IMR-90 (cell line): ENCODE data around the gene ROS1. TPM values are rescaled to one million over a fixed set of nuclear protein-coding genes. Genes with fewer than 3 reads are reported as not detected.

Experiments used
- ATAC-seq: fragments of 200-7000 bp; cut with Tn5 transposase; 2 replicates; pipeline ENCODE4 v1.9.1; 2020; ENCODE audit warnings: low read depth, mild to moderate bottlenecking, moderate library complexity
- BruUV-seq: library from RNA; stranded (reverse); fragments of 400-500 nt; replicated peaks from 2 replicates; lab custom pipeline; 2021; lab: Mats Ljungman, UMichigan
- CTCF ChIA-PET: fragments of 300-600 bp; formaldehyde crosslinking; extraction: SDS; loops from one replicate; lab custom pipeline; 2021; ENCODE audit warnings: antibody characterized with exemption; lab: Yijun Ruan, JAX
- POLR2A ChIA-PET: fragments of 300-600 bp; sonication (Branson Sonifier 250); formaldehyde crosslinking; loops from one replicate; lab custom pipeline; 2022; ENCODE audit warnings: antibody characterized with exemption; ENCODE audit not compliant: unreplicated experiment; lab: Charles Lee
- DNase-seq: peaks from one replicate; pipeline ENCODE4 v3.0.0; 2013
- H2AFZ ChIP-seq: replicated peaks from 2 replicates; pipeline ENCODE3; 2013; ENCODE audit warnings: low read length, mild to moderate bottlenecking; ENCODE audit not compliant: poor library complexity
- H2AK5ac ChIP-seq: 2 replicates; pipeline ENCODE4 v1.6.1; 2013; ENCODE audit warnings: low read depth, low read length, inconsistent platforms
- H2AK9ac ChIP-seq: replicated peaks from 2 replicates; pipeline ENCODE3; 2013; ENCODE audit warnings: mild to moderate bottlenecking, low read depth, low read length, moderate library complexity; ENCODE audit not compliant: poor library complexity
- H2BK120ac ChIP-seq: 2 replicates; pipeline ENCODE4 v1.6.1; 2013; ENCODE audit warnings: low read depth, low read length, inconsistent platforms
- H2BK15ac ChIP-seq: 3 replicates; pipeline ENCODE4 v1.6.1; 2013; ENCODE audit warnings: low read depth, low read length, inconsistent platforms
- H2BK20ac ChIP-seq: 2 replicates; pipeline ENCODE4 v1.6.1; 2013; ENCODE audit warnings: low read depth, mild to moderate bottlenecking, inconsistent platforms, low read length, moderate library complexity
- H2BK5ac ChIP-seq: 2 replicates; pipeline ENCODE4 v1.6.1; 2013; ENCODE audit warnings: mild to moderate bottlenecking, low read depth, low read length, inconsistent platforms; ENCODE audit not compliant: poor library complexity, severe bottlenecking
- H3K14ac ChIP-seq: replicated peaks from 2 replicates; pipeline ENCODE4 v1.6.1; 2013; ENCODE audit warnings: low read depth, low read length, inconsistent platforms
- H3K18ac ChIP-seq: 2 replicates; pipeline ENCODE4 v1.6.1; 2013; ENCODE audit warnings: low read depth, low read length, control low read depth
- H3K23ac ChIP-seq: 2 replicates; pipeline ENCODE4 v1.6.1; 2013; ENCODE audit warnings: low read depth, low read length, inconsistent platforms
- H3K27ac ChIP-seq: 2 replicates; pipeline ENCODE4 v1.5.1; 2013; ENCODE audit warnings: mild to moderate bottlenecking, control low read depth, low read length; ENCODE audit not compliant: insufficient read depth
- H3K27me3 ChIP-seq: 2 replicates; pipeline ENCODE4 v1.6.1; 2013; ENCODE audit warnings: low read length; ENCODE audit not compliant: control insufficient read depth, insufficient read depth
- H3K36me3 ChIP-seq: 2 replicates; pipeline ENCODE4 v1.6.1; 2013; ENCODE audit warnings: low read length, mixed read lengths; ENCODE audit not compliant: control insufficient read depth, insufficient read depth
- H3K4ac ChIP-seq: 2 replicates; pipeline ENCODE4 v1.6.1; 2013; ENCODE audit warnings: low read depth, low read length, inconsistent platforms
- H3K4me1 ChIP-seq: 2 replicates; pipeline ENCODE4 v1.6.1; 2013; ENCODE audit warnings: low read length, mixed read lengths; ENCODE audit not compliant: control insufficient read depth, insufficient read depth
- H3K4me2 ChIP-seq: 2 replicates; pipeline ENCODE4 v1.6.1; 2013; ENCODE audit warnings: low read depth, mild to moderate bottlenecking, control low read depth, low read length, moderate library complexity
- H3K4me3 ChIP-seq: 2 replicates; pipeline ENCODE4 v1.5.1; 2013; ENCODE audit warnings: low read depth, mild to moderate bottlenecking, control low read depth, low read length, moderate library complexity; ENCODE audit not compliant: insufficient read depth
- H3K56ac ChIP-seq: 2 replicates; pipeline ENCODE4 v1.6.1; 2013; ENCODE audit warnings: low read length, inconsistent platforms; ENCODE audit not compliant: insufficient read depth; ENCODE audit errors: extremely low read depth
- H3K79me1 ChIP-seq, 2 experiments: 2 replicates each; pipeline ENCODE4 v1.6.1; 2013; ENCODE audit warnings: low read length in 2 of 2, inconsistent platforms in 1 of 2, low read depth in 1 of 2
- H3K9ac ChIP-seq: 2 replicates; pipeline ENCODE4 v1.6.1; 2013; ENCODE audit warnings: low read depth, low read length, control low read depth
- H3K9me1 ChIP-seq: 2 replicates; pipeline ENCODE4 v1.6.1; 2013; ENCODE audit warnings: low read length, inconsistent platforms; ENCODE audit not compliant: insufficient read depth
- H3K9me3 ChIP-seq: 2 replicates; pipeline ENCODE4 v1.6.1; 2013; ENCODE audit warnings: low read length; ENCODE audit not compliant: control insufficient read depth, insufficient read depth
- H4K20me1 ChIP-seq: 2 replicates; pipeline ENCODE4 v1.6.1; 2013; ENCODE audit warnings: low read length, inconsistent platforms; ENCODE audit not compliant: insufficient read depth
- H4K5ac ChIP-seq: 2 replicates; pipeline ENCODE4 v1.6.1; 2013; ENCODE audit warnings: mild to moderate bottlenecking, low read depth, low read length, control low read depth
- H4K8ac ChIP-seq, 2 experiments: 2 replicates each; pipeline ENCODE4 v1.6.1; 2013; ENCODE audit warnings: low read depth in 2 of 2, low read length in 2 of 2, control low read depth in 1 of 2, inconsistent platforms in 1 of 2
- H4K91ac ChIP-seq: 2 replicates; pipeline ENCODE4 v1.6.1; 2013; ENCODE audit warnings: low read depth, low read length, inconsistent platforms; ENCODE audit not compliant: insufficient read depth
- BHLHE40 ChIP-seq: fragments of 150-350 bp; IDR thresholded peaks from 2 replicates; pipeline ENCODE4 v1.6.1; 2016; ENCODE audit warnings: mild to moderate bottlenecking, low read depth, low read length
- CEBPB ChIP-seq: IDR thresholded peaks from 2 replicates; pipeline ENCODE4 v1.6.1; 2012; ENCODE audit warnings: low read depth, low read length, improper control_type of control experiment
- CHD1 ChIP-seq: IDR thresholded peaks from 2 replicates; pipeline ENCODE4 v1.6.1; 2012; ENCODE audit warnings: low read depth, low read length, improper control_type of control experiment
- CTCF ChIP-seq: conservative IDR thresholded peaks from 2 replicates; pipeline ENCODE4 v1.5.1; 2012; ENCODE audit warnings: mild to moderate bottlenecking, low read depth, low read length, improper control_type of control experiment
- MXI1 ChIP-seq: IDR thresholded peaks from 2 replicates; pipeline ENCODE4 v1.6.1; 2012; ENCODE audit warnings: low read depth, mild to moderate bottlenecking, low read length, moderate library complexity, borderline replicate concordance
- NFE2L2 ChIP-seq: fragments of 150-350 bp; IDR thresholded peaks from 2 replicates; pipeline ENCODE4 v1.6.1; 2016; ENCODE audit warnings: low read depth, mild to moderate bottlenecking, low read length
- POLR2A ChIP-seq: IDR thresholded peaks from 2 replicates; pipeline ENCODE4 v1.6.1; 2012; ENCODE audit warnings: mild to moderate bottlenecking, low read depth, low read length
- RAD21 ChIP-seq: IDR thresholded peaks from 2 replicates; pipeline ENCODE4 v1.6.1; 2012; ENCODE audit warnings: low read length, improper control_type of control experiment
- RFX5 ChIP-seq: IDR thresholded peaks from 2 replicates; pipeline ENCODE4 v1.8.0; 2012; ENCODE audit warnings: low read depth, mild to moderate bottlenecking, low read length, moderate library complexity
- WGBS, 2 experiments: methylation state at CpG; one replicate each; pipeline versions ENCODE4 v1.1.5 to v1.1.7; 2013; ENCODE audit warnings: missing lambda C conversion rate in 2 of 2; ENCODE audit not compliant: insufficient read length in 1 of 2; ENCODE audit errors: extremely low coverage in 2 of 2; 5-methylcytosine and 5-hydroxymethylcytosine counted together
- dilution Hi-C: fragments of 300-500 bp; cut with HindIII; formaldehyde crosslinking; loops from one replicate; pipeline ENCODE4 v1.14.3; 2018; ENCODE audit warnings: low sequenced_read_pairs; ENCODE audit not compliant: unreplicated experiment
- in situ Hi-C: fragments of 300-500 bp; cut with MboI; formaldehyde crosslinking; loops from 3 replicates; pipeline ENCODE4 v1.14.3; 2019; ENCODE audit warnings: low sequenced_read_pairs, inconsistent platforms, mixed read lengths
- intact Hi-C: fragments of 100-400 bp; cut with micrococcal nuclease; formaldehyde crosslinking; loops from 2 replicates; pipeline ENCODE4 v1.10.0; 2022
- polyA plus RNA-seq, 3 experiments: library from polyadenylated mRNA; depleted of rRNA; stranded (reverse); fragments of >200 nt; gene quantifications; 2 replicates each; pipeline ENCODE4 v1.2.3, GENCODE V29; 2012; ENCODE audit warnings: low replicate concordance in 1 of 3
- total RNA-seq: library from RNA; depleted of rRNA; stranded (reverse); fragments of >200 nt; gene quantifications from 2 replicates; pipeline ENCODE4 v1.2.3, GENCODE V29; 2012
- TF ChIP-seq, protein P1 (sequence below): fragments of 150-350 bp; IDR thresholded peaks from 2 replicates; pipeline ENCODE4 v1.6.1; 2017; ENCODE audit warnings: mild to moderate bottlenecking, antibody characterized with exemption, low read length, low read depth

ROS1 gene
- total and polyA plus RNA-seq, 2 of the 4 experiments (the other 2 are of a cell fraction): under 0.01 to 0.03 TPM

DNA sequence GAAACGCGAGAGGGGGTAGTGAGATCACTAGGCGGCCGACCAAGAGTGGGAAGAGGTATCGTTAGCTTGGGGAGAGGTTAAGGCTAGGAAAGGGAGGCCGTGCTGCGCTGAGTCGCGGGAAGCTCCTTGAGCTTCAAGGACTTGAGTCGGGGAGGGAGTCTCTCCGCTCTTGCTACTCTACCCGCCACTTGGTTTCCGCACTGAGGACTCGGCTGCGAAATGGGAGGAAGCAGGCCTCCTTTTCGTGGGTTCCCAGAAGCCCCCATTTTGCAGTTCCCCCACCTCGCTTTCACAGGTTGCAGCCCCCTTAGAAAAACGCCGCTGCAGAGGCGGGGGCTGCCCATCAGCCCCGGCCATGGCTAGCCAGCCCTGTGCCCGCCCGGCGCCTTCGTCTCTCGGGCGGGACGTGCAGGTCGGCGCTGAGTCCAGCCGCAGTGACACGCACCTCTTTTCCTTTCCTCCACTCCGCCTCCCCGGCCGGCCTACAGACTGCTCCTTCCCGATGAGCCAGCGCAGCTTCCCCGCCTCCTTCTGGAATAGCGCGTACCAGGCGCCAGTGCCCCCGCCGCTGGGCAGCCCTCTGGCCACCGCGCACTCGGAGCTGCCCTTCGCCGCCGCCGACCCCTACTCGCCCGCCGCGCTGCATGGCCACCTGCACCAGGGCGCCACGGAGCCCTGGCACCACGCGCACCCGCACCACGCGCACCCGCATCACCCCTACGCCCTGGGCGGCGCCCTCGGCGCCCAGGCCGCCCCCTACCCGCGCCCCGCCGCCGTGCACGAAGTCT is 155.5 kb downstream of the ROS1 start:
- no peak overlapping the region for H3K4ac ChIP-seq
- H2AFZ ChIP-seq: peak overlapping the region; percentile 59
- H3K56ac ChIP-seq: no peak overlapping the region
- POLR2A ChIA-PET: no interaction called here
- H3K4me2 ChIP-seq: no peak overlapping the region; the same call in 1 of the 2 replicates
- ATAC-seq (peak; percentile 48), DNase-seq (no peak)
- no peak overlapping the region for H2BK15ac ChIP-seq
- no peaks in the 10 kb centered on the region for H3K36me3 ChIP-seq
- no peak overlapping the region for H3K14ac ChIP-seq
- no peak overlapping the region for H4K5ac ChIP-seq
- H2BK5ac ChIP-seq: no peak overlapping the region
- no peaks in the 10 kb centered on the region for H3K9me1 ChIP-seq
- H4K91ac ChIP-seq: no peak overlapping the region
- no peaks in the 10 kb centered on the region; the same call in 1 of the 2 replicates for H3K9me3 ChIP-seq
- H3K27ac ChIP-seq: no peak overlapping the region
- intact Hi-C loops: no loop called here
- TF ChIP-seq, protein P1, sequence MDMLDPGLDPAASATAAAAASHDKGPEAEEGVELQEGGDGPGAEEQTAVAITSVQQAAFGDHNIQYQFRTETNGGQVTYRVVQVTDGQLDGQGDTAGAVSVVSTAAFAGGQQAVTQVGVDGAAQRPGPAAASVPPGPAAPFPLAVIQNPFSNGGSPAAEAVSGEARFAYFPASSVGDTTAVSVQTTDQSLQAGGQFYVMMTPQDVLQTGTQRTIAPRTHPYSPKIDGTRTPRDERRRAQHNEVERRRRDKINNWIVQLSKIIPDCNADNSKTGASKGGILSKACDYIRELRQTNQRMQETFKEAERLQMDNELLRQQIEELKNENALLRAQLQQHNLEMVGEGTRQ: no peak
- no peak for TF ChIP-seq CTCF
- no peak for TF ChIP-seq BHLHE40
- TF ChIP-seq MXI1: no peak
- TF ChIP-seq RFX5: no peak
- TF ChIP-seq RAD21: no peak
- TF ChIP-seq NFE2L2: no peak
- TF ChIP-seq CEBPB: no peak
- TF ChIP-seq CHD1: no peak
- no peak for TF ChIP-seq POLR2A
- no peaks in the 10 kb centered on the region for H4K20me1 ChIP-seq
- no peak overlapping the region for H3K23ac ChIP-seq
- H3K79me1 ChIP-seq: no peaks in the 10 kb centered on the region
- H2BK120ac ChIP-seq: no peak overlapping the region
- peaks cover 65% of the 10 kb centered on the region for H3K27me3 ChIP-seq
- no peak overlapping the region for H4K8ac ChIP-seq
- H3K4me1 ChIP-seq: no peaks in the 10 kb centered on the region; the same call in 1 of the 2 replicates
- H3K9ac ChIP-seq: no peak overlapping the region
- WGBS, 2 experiments: 4% methylated on average over 42 of the region's 74 CpGs; no CpG with 5 or more reads in 1 of the 2 experiments
- no peak overlapping the region for H2AK9ac ChIP-seq
- CTCF ChIA-PET: no interaction called here
- no peak overlapping the region for H2AK5ac ChIP-seq
- in situ Hi-C loops: no loop called here
- H2BK20ac ChIP-seq: no peak overlapping the region
- no TSS peak for BruUV-seq
- H3K18ac ChIP-seq: no peak overlapping the region
- dilution Hi-C loops: no loop called here
- H3K4me3 ChIP-seq: no peak overlapping the region
